HEK293 (cell line): ENCODE results near the gene FAM199X.
A peak's percentile ranks its signal among the peaks of the same experiment; 100 is the strongest.

ENCODE experiments used
- GLI4 ChIP-seq: fragments of 450-650 bp; formaldehyde crosslinking; IDR thresholded peaks from 2 replicates; pipeline ENCODE4 v1.5.1; 2016; ENCODE audit warnings: missing biosample characterization, missing genetic modification characterization
- GLIS2 ChIP-seq: fragments of 450-650 bp; formaldehyde crosslinking; IDR thresholded peaks from 2 replicates; pipeline ENCODE4 v1.5.1; 2016; ENCODE audit warnings: missing biosample characterization, missing genetic modification characterization
- ZBTB10 ChIP-seq: fragments of 450-650 bp; formaldehyde crosslinking; IDR thresholded peaks from 2 replicates; pipeline ENCODE4 v1.5.1; 2016; ENCODE audit warnings: missing biosample characterization, missing genetic modification characterization
- ZBTB20 ChIP-seq: fragments of 450-650 bp; formaldehyde crosslinking; IDR thresholded peaks from 2 replicates; pipeline ENCODE4 v1.5.1; 2016; ENCODE audit warnings: missing biosample characterization, missing genetic modification characterization
- ZBTB7A ChIP-seq: fragments of 450-650 bp; formaldehyde crosslinking; IDR thresholded peaks from 2 replicates; pipeline ENCODE4 v1.5.1; 2016; ENCODE audit warnings: low read depth, missing biosample characterization, missing genetic modification characterization
- ZEB2 ChIP-seq: fragments of 450-650 bp; formaldehyde crosslinking; IDR thresholded peaks from 2 replicates; pipeline ENCODE4 v1.5.1; 2016; ENCODE audit warnings: missing biosample characterization, missing genetic modification characterization
- ZNF174 ChIP-seq: fragments of 450-650 bp; formaldehyde crosslinking; IDR thresholded peaks from 2 replicates; pipeline ENCODE4 v1.5.0; 2017; ENCODE audit warnings: missing biosample characterization, mild to moderate bottlenecking, missing genetic modification characterization
- ZNF18 ChIP-seq: fragments of 450-650 bp; formaldehyde crosslinking; IDR thresholded peaks from 2 replicates; pipeline ENCODE4 v1.5.1; 2016; ENCODE audit warnings: missing biosample characterization, missing genetic modification characterization
- ZNF2 ChIP-seq: fragments of 450-650 bp; formaldehyde crosslinking; IDR thresholded peaks from 2 replicates; pipeline ENCODE4 v1.5.1; 2016; ENCODE audit warnings: missing biosample characterization, missing genetic modification characterization
- ZNF221 ChIP-seq: fragments of 450-650 bp; formaldehyde crosslinking; IDR thresholded peaks from 2 replicates; pipeline ENCODE4 v1.5.1; 2017; ENCODE audit warnings: missing biosample characterization, missing genetic modification characterization, borderline replicate concordance
- ZNF23 ChIP-seq: fragments of 450-650 bp; formaldehyde crosslinking; IDR thresholded peaks from 2 replicates; pipeline ENCODE4 v1.5.1; 2016; ENCODE audit warnings: missing biosample characterization, missing genetic modification characterization, borderline replicate concordance
- ZNF239 ChIP-seq: fragments of 450-650 bp; formaldehyde crosslinking; IDR thresholded peaks from 2 replicates; pipeline ENCODE4 v1.5.1; 2016; ENCODE audit warnings: missing biosample characterization, missing genetic modification characterization
- ZNF391 ChIP-seq: fragments of 450-650 bp; formaldehyde crosslinking; IDR thresholded peaks from 2 replicates; pipeline ENCODE4 v1.5.1; 2016; ENCODE audit warnings: low read depth, missing biosample characterization, missing genetic modification characterization, borderline replicate concordance
- ZNF426 ChIP-seq: fragments of 450-650 bp; formaldehyde crosslinking; IDR thresholded peaks from 2 replicates; pipeline ENCODE4 v1.5.1; 2017; ENCODE audit warnings: missing biosample characterization, missing genetic modification characterization, mild to moderate bottlenecking, inconsistent platforms, moderate library complexity
- ZNF433 ChIP-seq: fragments of 450-650 bp; formaldehyde crosslinking; IDR thresholded peaks from 2 replicates; pipeline ENCODE4 v1.5.1; 2016; ENCODE audit warnings: missing biosample characterization, missing genetic modification characterization, low read depth
- ZNF501 ChIP-seq: fragments of 450-650 bp; formaldehyde crosslinking; IDR thresholded peaks from 2 replicates; pipeline ENCODE4 v1.5.1; 2016; ENCODE audit warnings: missing biosample characterization, missing genetic modification characterization
- ZNF664 ChIP-seq: fragments of 450-650 bp; formaldehyde crosslinking; IDR thresholded peaks from 2 replicates; pipeline ENCODE4 v1.5.1; 2016; ENCODE audit warnings: missing biosample characterization, missing genetic modification characterization
- ZNF701 ChIP-seq: fragments of 450-650 bp; formaldehyde crosslinking; IDR thresholded peaks from 2 replicates; pipeline ENCODE4 v1.5.1; 2016; ENCODE audit warnings: missing biosample characterization, missing genetic modification characterization
- ZNF785 ChIP-seq: fragments of 450-650 bp; formaldehyde crosslinking; IDR thresholded peaks from 2 replicates; pipeline ENCODE4 v1.5.1; 2016; ENCODE audit warnings: missing biosample characterization, missing genetic modification characterization
- ZSCAN16 ChIP-seq: fragments of 450-650 bp; formaldehyde crosslinking; IDR thresholded peaks from 2 replicates; pipeline ENCODE4 v1.5.1; 2016; ENCODE audit warnings: missing biosample characterization, missing genetic modification characterization
- ZSCAN30 ChIP-seq: fragments of 450-650 bp; IDR thresholded peaks from 2 replicates; pipeline ENCODE4 v1.5.1; 2018; ENCODE audit warnings: missing biosample characterization, mild to moderate bottlenecking, missing genetic modification characterization, moderate library complexity
- TF ChIP-seq, protein P1 (sequence below): fragments of 450-650 bp; formaldehyde crosslinking; conservative IDR thresholded peaks from 2 replicates; pipeline ENCODE4 v1.5.1; 2016; ENCODE audit warnings: low read depth, missing biosample characterization, missing genetic modification characterization
- TF ChIP-seq, protein P2 (sequence below): fragments of 450-650 bp; formaldehyde crosslinking; IDR thresholded peaks from 2 replicates; pipeline ENCODE4 v1.5.1; 2016; ENCODE audit warnings: missing biosample characterization, missing genetic modification characterization
- TF ChIP-seq, protein P3 (sequence below): fragments of 450-650 bp; formaldehyde crosslinking; IDR thresholded peaks from 2 replicates; pipeline ENCODE4 v1.5.1; 2017; ENCODE audit warnings: missing biosample characterization, missing genetic modification characterization
- TF ChIP-seq, protein P4 (sequence below): fragments of 450-650 bp; formaldehyde crosslinking; IDR thresholded peaks from 2 replicates; pipeline ENCODE4 v1.5.1; 2016; ENCODE audit warnings: missing biosample characterization, missing genetic modification characterization

The FAM199X gene

GRCh38 chrX:104156630-104157529 is 9.4 kb upstream of the FAM199X start, which contains the start of gene SLC25A53 (continued):
- TF ChIP-seq, protein P1, sequence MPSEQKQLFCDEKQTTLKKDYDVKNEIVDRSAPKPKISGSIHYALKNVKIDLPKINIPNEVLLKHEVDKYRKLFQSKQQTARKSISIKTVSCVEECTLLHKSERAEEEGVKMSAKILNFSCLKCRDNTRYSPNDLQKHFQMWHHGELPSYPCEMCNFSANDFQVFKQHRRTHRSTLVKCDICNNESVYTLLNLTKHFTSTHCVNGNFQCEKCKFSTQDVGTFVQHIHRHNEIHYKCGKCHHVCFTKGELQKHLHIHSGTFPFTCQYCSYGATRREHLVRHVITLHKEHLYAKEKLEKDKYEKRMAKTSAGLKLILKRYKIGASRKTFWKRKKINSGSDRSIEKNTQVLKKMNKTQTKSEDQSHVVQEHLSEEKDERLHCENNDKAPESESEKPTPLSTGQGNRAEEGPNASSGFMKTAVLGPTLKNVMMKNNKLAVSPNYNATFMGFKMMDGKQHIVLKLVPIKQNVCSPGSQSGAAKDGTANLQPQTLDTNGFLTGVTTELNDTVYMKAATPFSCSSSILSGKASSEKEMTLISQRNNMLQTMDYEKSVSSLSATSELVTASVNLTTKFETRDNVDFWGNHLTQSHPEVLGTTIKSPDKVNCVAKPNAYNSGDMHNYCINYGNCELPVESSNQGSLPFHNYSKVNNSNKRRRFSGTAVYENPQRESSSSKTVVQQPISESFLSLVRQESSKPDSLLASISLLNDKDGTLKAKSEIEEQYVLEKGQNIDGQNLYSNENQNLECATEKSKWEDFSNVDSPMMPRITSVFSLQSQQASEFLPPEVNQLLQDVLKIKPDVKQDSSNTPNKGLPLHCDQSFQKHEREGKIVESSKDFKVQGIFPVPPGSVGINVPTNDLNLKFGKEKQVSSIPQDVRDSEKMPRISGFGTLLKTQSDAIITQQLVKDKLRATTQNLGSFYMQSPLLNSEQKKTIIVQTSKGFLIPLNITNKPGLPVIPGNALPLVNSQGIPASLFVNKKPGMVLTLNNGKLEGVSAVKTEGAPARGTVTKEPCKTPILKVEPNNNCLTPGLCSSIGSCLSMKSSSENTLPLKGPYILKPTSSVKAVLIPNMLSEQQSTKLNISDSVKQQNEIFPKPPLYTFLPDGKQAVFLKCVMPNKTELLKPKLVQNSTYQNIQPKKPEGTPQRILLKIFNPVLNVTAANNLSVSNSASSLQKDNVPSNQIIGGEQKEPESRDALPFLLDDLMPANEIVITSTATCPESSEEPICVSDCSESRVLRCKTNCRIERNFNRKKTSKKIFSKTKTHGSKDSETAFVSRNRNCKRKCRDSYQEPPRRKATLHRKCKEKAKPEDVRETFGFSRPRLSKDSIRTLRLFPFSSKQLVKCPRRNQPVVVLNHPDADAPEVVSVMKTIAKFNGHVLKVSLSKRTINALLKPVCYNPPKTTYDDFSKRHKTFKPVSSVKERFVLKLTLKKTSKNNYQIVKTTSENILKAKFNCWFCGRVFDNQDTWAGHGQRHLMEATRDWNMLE (tag by site-specific recombination), result peak; percentile 90
- TF ChIP-seq, protein P2, sequence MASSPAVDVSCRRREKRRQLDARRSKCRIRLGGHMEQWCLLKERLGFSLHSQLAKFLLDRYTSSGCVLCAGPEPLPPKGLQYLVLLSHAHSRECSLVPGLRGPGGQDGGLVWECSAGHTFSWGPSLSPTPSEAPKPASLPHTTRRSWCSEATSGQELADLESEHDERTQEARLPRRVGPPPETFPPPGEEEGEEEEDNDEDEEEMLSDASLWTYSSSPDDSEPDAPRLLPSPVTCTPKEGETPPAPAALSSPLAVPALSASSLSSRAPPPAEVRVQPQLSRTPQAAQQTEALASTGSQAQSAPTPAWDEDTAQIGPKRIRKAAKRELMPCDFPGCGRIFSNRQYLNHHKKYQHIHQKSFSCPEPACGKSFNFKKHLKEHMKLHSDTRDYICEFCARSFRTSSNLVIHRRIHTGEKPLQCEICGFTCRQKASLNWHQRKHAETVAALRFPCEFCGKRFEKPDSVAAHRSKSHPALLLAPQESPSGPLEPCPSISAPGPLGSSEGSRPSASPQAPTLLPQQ (tag by site-specific recombination), result peak; percentile 90
- TF ChIP-seq, protein P3, sequence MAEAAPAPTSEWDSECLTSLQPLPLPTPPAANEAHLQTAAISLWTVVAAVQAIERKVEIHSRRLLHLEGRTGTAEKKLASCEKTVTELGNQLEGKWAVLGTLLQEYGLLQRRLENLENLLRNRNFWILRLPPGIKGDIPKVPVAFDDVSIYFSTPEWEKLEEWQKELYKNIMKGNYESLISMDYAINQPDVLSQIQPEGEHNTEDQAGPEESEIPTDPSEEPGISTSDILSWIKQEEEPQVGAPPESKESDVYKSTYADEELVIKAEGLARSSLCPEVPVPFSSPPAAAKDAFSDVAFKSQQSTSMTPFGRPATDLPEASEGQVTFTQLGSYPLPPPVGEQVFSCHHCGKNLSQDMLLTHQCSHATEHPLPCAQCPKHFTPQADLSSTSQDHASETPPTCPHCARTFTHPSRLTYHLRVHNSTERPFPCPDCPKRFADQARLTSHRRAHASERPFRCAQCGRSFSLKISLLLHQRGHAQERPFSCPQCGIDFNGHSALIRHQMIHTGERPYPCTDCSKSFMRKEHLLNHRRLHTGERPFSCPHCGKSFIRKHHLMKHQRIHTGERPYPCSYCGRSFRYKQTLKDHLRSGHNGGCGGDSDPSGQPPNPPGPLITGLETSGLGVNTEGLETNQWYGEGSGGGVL, result no peak
- TF ChIP-seq ZEB2 (tag by site-specific recombination), result peak; percentile 89
- peak; percentile 98 for TF ChIP-seq GLI4 (tag by site-specific recombination)
- 0 out of 2 replicates have a peak, but pooled peaks have one; percentile 80 for TF ChIP-seq ZNF785 (tag by site-specific recombination)
- peak; percentile 7; the same call in 1 of the 2 replicates for TF ChIP-seq ZNF426 (tag by site-specific recombination)
- TF ChIP-seq ZNF664 (tag by site-specific recombination), result peak; percentile 82
- peak; percentile 71; the same call in 1 of the 2 replicates for TF ChIP-seq ZNF239 (tag by site-specific recombination)
- TF ChIP-seq ZBTB7A, result 0 out of 2 replicates have a peak, but pooled peaks have one; percentile 70
- TF ChIP-seq GLIS2 (tag by site-specific recombination), result no peak
- TF ChIP-seq ZNF174 (tag by site-specific recombination), result no peak
- TF ChIP-seq ZSCAN16 (tag by site-specific recombination), result no peak
- peak; percentile 78; the same call in 1 of the 2 replicates for TF ChIP-seq ZBTB20
- TF ChIP-seq ZBTB10 (tag by site-specific recombination), result peak; percentile 49
- no peak for TF ChIP-seq ZNF221 (tag by site-specific recombination)
- no peak for TF ChIP-seq ZNF701
- TF ChIP-seq ZNF2 (tag by site-specific recombination), result peak; percentile 96
- TF ChIP-seq ZNF391 (tag by site-specific recombination), result peak; percentile 90; the same call in 1 of the 2 replicates
- TF ChIP-seq ZNF18 (tag by site-specific recombination), result peak; percentile 63
- TF ChIP-seq ZSCAN30, result 0 out of 2 replicates have a peak, but pooled peaks have one; percentile 17
- TF ChIP-seq ZNF23 (tag by site-specific recombination), result no peak
- TF ChIP-seq ZNF433, result no peak
- TF ChIP-seq ZNF501 (tag by site-specific recombination), result peak; percentile 99
- TF ChIP-seq, protein P4, sequence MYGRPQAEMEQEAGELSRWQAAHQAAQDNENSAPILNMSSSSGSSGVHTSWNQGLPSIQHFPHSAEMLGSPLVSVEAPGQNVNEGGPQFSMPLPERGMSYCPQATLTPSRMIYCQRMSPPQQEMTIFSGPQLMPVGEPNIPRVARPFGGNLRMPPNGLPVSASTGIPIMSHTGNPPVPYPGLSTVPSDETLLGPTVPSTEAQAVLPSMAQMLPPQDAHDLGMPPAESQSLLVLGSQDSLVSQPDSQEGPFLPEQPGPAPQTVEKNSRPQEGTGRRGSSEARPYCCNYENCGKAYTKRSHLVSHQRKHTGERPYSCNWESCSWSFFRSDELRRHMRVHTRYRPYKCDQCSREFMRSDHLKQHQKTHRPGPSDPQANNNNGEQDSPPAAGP (tag by site-specific recombination), result peak; percentile 99
